A549 (cell line): ENCODE results near the gene CEP152. TPM values are rescaled to one million over a fixed set of nuclear protein-coding genes. Genes with fewer than 3 reads are reported as not detected.

Source experiments
- ATAC-seq, 2 experiments: fragments of 200-7000 bp in 1 of 2; fragments of >200 bp in 1 of 2; cut with Nextera tagmentation in 1 of 2; cut with Tn5 transposase in 1 of 2; 3 replicates each; pipeline versions ENCODE4 v1.8.0 to v1.9.1; 2018 to 2020; ENCODE audit warnings: mild to moderate bottlenecking in 1 of 2, moderate library complexity in 1 of 2
- CTCF ChIA-PET: fragments of 300-600 bp; sonication (Branson Sonifier 250); formaldehyde crosslinking; extraction: SDS; loops from one replicate; lab custom pipeline; 2021; ENCODE audit warnings: antibody characterized with exemption, inconsistent platforms; lab: Yijun Ruan, JAX
- POLR2A ChIA-PET: fragments of 350-600 bp; formaldehyde crosslinking; extraction: SDS; loops from one replicate; lab custom pipeline; 2021; ENCODE audit warnings: antibody characterized with exemption, inconsistent platforms; lab: Yijun Ruan, JAX
- DNase-seq, 2 experiments: peaks; one replicate each; pipeline versions ENCODE4 v3.0.0 to v3.0.0-alpha.2; 2011 to 2016; ENCODE audit warnings: low read depth in 1 of 2, low spot score in 1 of 2
- FAIRE-seq: peaks from 2 replicates; lab custom pipeline; 2011; peaks lifted over from hg19 to GRCh38; lab: Jason Lieb, UNC
- H3K27ac ChIP-seq, 2 experiments: fragments of >200 bp; sonication (Bioruptor Twin); formaldehyde crosslinking; 3 replicates each; pipeline ENCODE4 v1.5.1; 2016 to 2017
- H3K4me1 ChIP-seq: fragments of >200 bp; sonication (Bioruptor Twin); formaldehyde crosslinking; 3 replicates; pipeline ENCODE4 v1.6.1; 2016
- H3K4me2 ChIP-seq: fragments of >200 bp; sonication (Bioruptor Twin); formaldehyde crosslinking; 3 replicates; pipeline ENCODE4 v1.6.1; 2016
- H3K4me3 ChIP-seq: fragments of >200 bp; sonication (Bioruptor Twin); formaldehyde crosslinking; 3 replicates; pipeline ENCODE4 v1.5.1; 2016
- H3K9me3 ChIP-seq: fragments of >200 bp; sonication (Bioruptor Twin); formaldehyde crosslinking; 3 replicates; pipeline ENCODE4 v1.6.1; 2016
- ATOH8 ChIP-seq: fragments of 250-450 bp; sonication (Bioruptor Pico); IDR thresholded peaks from 2 replicates; pipeline ENCODE4 v1.5.0; 2020; ENCODE audit warnings: low read depth, mild to moderate bottlenecking, moderate library complexity
- CEBPB ChIP-seq, 2 experiments: fragments of >200 bp in 1 of 2; sonication (Bioruptor Twin) in 1 of 2; formaldehyde crosslinking in 1 of 2; IDR thresholded peaks; 2 replicates each; pipeline ENCODE4 v1.6.1; 2012 to 2016
- FOSL2 ChIP-seq, 2 experiments: fragments of 450-650 bp in 1 of 2; fragments of >200 bp in 1 of 2; sonication (Bioruptor Twin) in 1 of 2; formaldehyde crosslinking; IDR thresholded peaks; 2 replicates each; pipeline versions ENCODE4 v1.5.0 to v1.6.1; 2016 to 2020; ENCODE audit warnings: mild to moderate bottlenecking in 1 of 2, moderate library complexity in 1 of 2
- FOXS1 ChIP-seq: fragments of 250-450 bp; sonication (Bioruptor Pico); IDR thresholded peaks from 2 replicates; pipeline ENCODE4 v1.5.0; 2020; ENCODE audit warnings: mild to moderate bottlenecking, moderate library complexity
- GATA3 ChIP-seq: IDR thresholded peaks from 2 replicates; pipeline ENCODE4 v1.6.1; 2012; ENCODE audit warnings: borderline replicate concordance
- HDAC2 ChIP-seq: fragments of 200-600 bp; sonication (generic); IDR thresholded peaks from 2 replicates; pipeline ENCODE4 v1.6.1; 2016
- HOXA7 ChIP-seq: fragments of 250-450 bp; sonication (Bioruptor Pico); IDR thresholded peaks from 2 replicates; pipeline ENCODE4 v1.5.0; 2020; ENCODE audit warnings: mild to moderate bottlenecking, moderate library complexity
- HOXB13 ChIP-seq: fragments of 250-450 bp; sonication (Bioruptor Pico); IDR thresholded peaks from 2 replicates; pipeline ENCODE4 v1.5.0; 2020; ENCODE audit warnings: low read depth, mild to moderate bottlenecking, moderate library complexity
- KDM5A ChIP-seq: fragments of 200-600 bp; sonication (generic); IDR thresholded peaks from 2 replicates; pipeline ENCODE4 v1.6.1; 2016; ENCODE audit warnings: antibody characterized with exemption, mild to moderate bottlenecking
- MAX ChIP-seq: IDR thresholded peaks from 2 replicates; pipeline ENCODE4 v1.6.1; 2012
- NFE2L2 ChIP-seq: fragments of 150-350 bp; conservative IDR thresholded peaks from 2 replicates; pipeline ENCODE4 v1.6.1; 2014; ENCODE audit warnings: low read length
- NPAS2 ChIP-seq: fragments of 250-450 bp; sonication (Bioruptor Pico); IDR thresholded peaks from 2 replicates; pipeline ENCODE4 v1.8.0; 2022; ENCODE audit warnings: mild to moderate bottlenecking, moderate library complexity, borderline replicate concordance
- NR3C1 ChIP-seq: fragments of >200 bp; sonication (Bioruptor Twin); formaldehyde crosslinking; IDR thresholded peaks from 3 replicates; pipeline ENCODE4 v1.6.1; 2017
- POLR2AphosphoS2 ChIP-seq: conservative IDR thresholded peaks from 2 replicates; pipeline ENCODE4 v1.6.1; 2012; ENCODE audit warnings: low read length, improper control_type of control experiment, inconsistent platforms
- RAD21 ChIP-seq, 2 experiments: fragments of >200 bp in 1 of 2; sonication (Bioruptor Twin) in 1 of 2; formaldehyde crosslinking in 1 of 2; IDR thresholded peaks in 1 of 2; conservative IDR thresholded peaks in 1 of 2; 2 replicates in 1 of 2; 3 replicates in 1 of 2; pipeline ENCODE4 v1.6.1; 2012 to 2018; ENCODE audit warnings: inconsistent platforms in 1 of 2
- RFX5 ChIP-seq: fragments of 450-650 bp; IDR thresholded peaks from 2 replicates; pipeline ENCODE4 v1.7.1; 2014; ENCODE audit warnings: antibody characterized with exemption, mild to moderate bottlenecking, moderate library complexity
- TFCP2L1 ChIP-seq: fragments of 250-450 bp; sonication (Bioruptor Pico); IDR thresholded peaks from 2 replicates; pipeline ENCODE4 v1.5.0; 2021; ENCODE audit warnings: mild to moderate bottlenecking
- TP53 ChIP-seq: fragments of 250-450 bp; sonication (Bioruptor Pico); IDR thresholded peaks from 2 replicates; pipeline ENCODE4 v1.5.0; 2021; ENCODE audit warnings: mild to moderate bottlenecking, moderate library complexity
- ZC3H11A ChIP-seq: fragments of 450-650 bp; IDR thresholded peaks from 2 replicates; pipeline ENCODE4 v1.6.1; 2014; ENCODE audit warnings: antibody characterized with exemption, mild to moderate bottlenecking
- WGBS: methylation state at CpG from one replicate; pipeline ENCODE4 v1.1.6; 2017; ENCODE audit errors: missing lambda C conversion rate; 5-methylcytosine and 5-hydroxymethylcytosine counted together
- polyA plus RNA-seq, 4 experiments: library from polyadenylated mRNA; depleted of rRNA in 3 of 4; stranded (reverse); fragments of >200 nt; fragmentation: RNase III in 1 of 4; extraction: RNeasy Plus Mini Kit Qiagen cat#74134 plus additional on column Dnase treatment in 1 of 4; gene quantifications; 2 replicates in 3 of 4; 3 replicates in 1 of 4; pipeline ENCODE4 v1.2.3, GENCODE V29; 2011 to 2017
- TF ChIP-seq, protein P1 (sequence below): fragments of 200-600 bp; sonication (generic); IDR thresholded peaks from 2 replicates; pipeline ENCODE4 v1.6.1; 2016; ENCODE audit warnings: antibody characterized with exemption, mild to moderate bottlenecking, moderate library complexity
- TF ChIP-seq, protein P2 (sequence below): fragments of 250-450 bp; sonication (Bioruptor Pico); IDR thresholded peaks from 2 replicates; pipeline ENCODE4 v1.5.0; 2021; ENCODE audit warnings: mild to moderate bottlenecking, moderate library complexity, borderline replicate concordance
- TF ChIP-seq, protein P3 (sequence below): fragments of 450-650 bp; IDR thresholded peaks from 2 replicates; pipeline ENCODE4 v1.6.1; 2014; ENCODE audit warnings: antibody characterized with exemption

Gene CEP152
- polyA plus RNA-seq, 2 of the 4 experiments (the other 2 are of a cell fraction) = 3.9 to 4.3 TPM

DNA sequence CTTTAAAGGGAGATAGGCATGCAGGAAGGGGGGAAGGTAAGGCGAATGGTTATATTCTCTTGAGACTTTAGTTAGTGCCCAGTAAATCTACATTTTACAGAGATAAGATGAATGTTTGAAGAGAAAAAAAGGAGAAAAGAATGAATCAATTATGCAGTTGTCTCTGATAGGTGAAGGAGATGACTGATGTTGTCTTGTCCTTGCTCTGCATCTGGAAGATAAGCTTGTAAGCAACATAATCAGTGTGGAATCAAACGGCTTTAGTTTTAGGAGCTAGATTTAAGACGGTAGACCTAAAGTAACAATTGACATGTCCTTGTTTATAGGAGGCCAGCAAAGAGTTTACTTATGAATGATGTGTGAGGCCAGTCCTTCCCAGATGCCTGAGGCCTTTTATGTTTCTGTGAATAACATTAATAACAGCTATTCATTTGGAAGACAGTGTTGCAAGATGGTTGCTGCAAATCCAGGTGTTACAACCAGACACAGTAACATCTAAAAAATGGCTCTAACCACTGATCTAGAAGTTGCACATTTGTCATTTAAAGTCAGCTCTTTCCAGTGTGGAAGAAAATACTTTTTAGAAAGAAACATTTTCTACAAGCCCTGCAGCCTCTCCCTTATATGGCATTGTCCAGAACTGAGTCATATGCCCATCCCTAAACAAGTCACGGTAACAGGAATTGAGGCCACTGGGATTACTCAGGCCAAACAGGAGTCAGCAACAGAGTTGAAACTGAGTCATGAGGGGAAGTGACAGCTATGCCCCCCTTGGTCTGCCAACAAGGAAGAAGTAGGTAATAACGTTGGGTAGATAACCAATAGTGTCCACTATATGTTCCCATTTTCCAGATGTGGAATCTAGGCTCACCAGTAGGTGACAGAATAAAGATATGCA is 87.9 kb downstream of the CEP152 start:
- 28% methylated on average over 5 of the region's 5 CpGs for WGBS
- H3K9me3 ChIP-seq = no peaks in the 10 kb centered on the region
- H3K4me2 ChIP-seq = peak overlapping the region; percentile 48
- H3K27ac ChIP-seq = peak overlapping the region; percentile 24 to 44; a peak in 2 of 6 replicates
- peak; percentile 80 to 87 for ATAC-seq
- ChIA-PET CTCF (no interaction called here), POLR2A (no interaction called here)
- DNase-seq = peak; percentile 15 to 79
- no peak overlapping the region for H3K4me3 ChIP-seq
- no peak for FAIRE-seq
- TF ChIP-seq NPAS2 (CRISPR knock-in tag) (no peak), FOSL2 (IDR thresholded peaks at IDR 0.05) (no peak), FOSL2 (CRISPR knock-in tag; IDR thresholded peaks at IDR 0.05) (peak; percentile 73)
- peaks cover 18% of the 10 kb centered on the region for H3K4me1 ChIP-seq

DNA sequence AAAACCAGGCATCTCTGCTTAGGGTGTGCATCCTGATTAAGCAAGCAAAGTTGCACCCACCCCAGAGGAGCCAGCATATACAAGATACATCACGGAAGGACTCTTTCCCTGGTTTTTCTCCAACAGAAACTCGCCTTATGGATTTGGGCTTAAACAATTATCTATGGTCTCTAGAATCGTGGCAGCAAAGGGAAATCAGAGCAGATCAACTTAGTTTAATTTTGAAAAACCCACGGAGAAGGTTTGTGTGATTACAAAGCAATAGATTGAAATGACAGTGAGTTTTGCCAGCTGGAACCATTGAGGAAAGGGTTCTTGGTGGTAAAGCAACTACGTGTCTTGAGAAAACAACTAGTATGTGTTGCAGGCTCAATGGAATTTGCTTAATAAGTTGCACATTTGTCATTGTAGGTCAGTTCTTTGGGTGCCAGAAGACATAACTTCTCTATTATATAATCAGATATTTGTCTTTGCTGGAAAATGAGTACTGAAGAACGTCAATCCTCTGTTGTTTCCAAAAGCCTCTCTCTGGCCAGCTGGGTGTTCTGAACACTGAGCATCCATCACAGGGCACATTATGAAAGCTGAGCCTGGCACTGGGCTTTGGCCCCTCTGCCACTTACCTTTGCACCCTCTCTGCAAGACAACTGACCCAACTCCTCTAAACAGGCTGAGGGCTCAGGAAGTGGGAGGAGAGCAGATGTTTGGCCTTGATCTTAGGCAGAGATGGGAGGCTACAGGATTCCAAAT is 89.6 kb downstream of the CEP152 start:
- H3K27ac ChIP-seq = no peak overlapping the region
- no peak for DNase-seq
- no peak for FAIRE-seq
- H3K4me2 ChIP-seq = no peak overlapping the region
- POLR2A ChIA-PET = no interaction called here
- TF ChIP-seq TFCP2L1 = no peak
- TF ChIP-seq GATA3 = no peak
- no peak for TF ChIP-seq NFE2L2
- TF ChIP-seq ATOH8 (CRISPR knock-in tag) = no peak
- TF ChIP-seq, all 56 proteins: peak for 0
- H3K4me1 ChIP-seq = peaks cover 18% of the 10 kb centered on the region
- WGBS = 84% methylated on average over 6 of the region's 6 CpGs
- peaks cover 4% of the 10 kb centered on the region; the same call in 2 of the 3 replicates for H3K9me3 ChIP-seq
- CTCF ChIA-PET = interaction anchor here (1.7 kb wide), 1 partner anchor 362 kb away, joined by 5 read pairs; no protein-coding TSS in a partner anchor
- no peak for ATAC-seq
- H3K4me3 ChIP-seq = no peak overlapping the region

DNA sequence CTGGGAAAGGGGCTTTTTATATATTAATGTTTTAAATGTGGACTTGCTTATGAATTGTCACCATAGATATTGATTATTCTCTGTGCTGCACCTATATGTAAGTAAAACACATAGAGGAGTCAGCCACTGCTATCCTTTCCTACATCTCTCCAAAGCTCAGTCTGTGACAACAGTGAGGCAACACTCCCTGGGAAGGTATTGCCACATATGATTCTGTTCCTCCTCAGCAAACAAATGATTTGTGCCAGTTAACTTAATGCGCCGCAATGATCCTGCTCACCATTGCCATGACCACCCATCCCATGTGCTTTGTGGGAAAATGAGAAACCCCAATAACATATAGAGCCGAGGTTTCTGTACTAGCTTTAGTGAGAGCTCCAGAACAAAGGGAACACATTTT is 90.2 kb downstream of the CEP152 start:
- H3K4me2 ChIP-seq = no peak overlapping the region
- no peak overlapping the region for H3K4me3 ChIP-seq
- CTCF ChIA-PET = interaction anchor here (1.7 kb wide), 1 partner anchor 362 kb away, joined by 5 read pairs; no protein-coding TSS in a partner anchor
- 92% methylated on average over 3 of the region's 3 CpGs for WGBS
- TF ChIP-seq KDM5A = no peak
- TF ChIP-seq, protein P1, sequence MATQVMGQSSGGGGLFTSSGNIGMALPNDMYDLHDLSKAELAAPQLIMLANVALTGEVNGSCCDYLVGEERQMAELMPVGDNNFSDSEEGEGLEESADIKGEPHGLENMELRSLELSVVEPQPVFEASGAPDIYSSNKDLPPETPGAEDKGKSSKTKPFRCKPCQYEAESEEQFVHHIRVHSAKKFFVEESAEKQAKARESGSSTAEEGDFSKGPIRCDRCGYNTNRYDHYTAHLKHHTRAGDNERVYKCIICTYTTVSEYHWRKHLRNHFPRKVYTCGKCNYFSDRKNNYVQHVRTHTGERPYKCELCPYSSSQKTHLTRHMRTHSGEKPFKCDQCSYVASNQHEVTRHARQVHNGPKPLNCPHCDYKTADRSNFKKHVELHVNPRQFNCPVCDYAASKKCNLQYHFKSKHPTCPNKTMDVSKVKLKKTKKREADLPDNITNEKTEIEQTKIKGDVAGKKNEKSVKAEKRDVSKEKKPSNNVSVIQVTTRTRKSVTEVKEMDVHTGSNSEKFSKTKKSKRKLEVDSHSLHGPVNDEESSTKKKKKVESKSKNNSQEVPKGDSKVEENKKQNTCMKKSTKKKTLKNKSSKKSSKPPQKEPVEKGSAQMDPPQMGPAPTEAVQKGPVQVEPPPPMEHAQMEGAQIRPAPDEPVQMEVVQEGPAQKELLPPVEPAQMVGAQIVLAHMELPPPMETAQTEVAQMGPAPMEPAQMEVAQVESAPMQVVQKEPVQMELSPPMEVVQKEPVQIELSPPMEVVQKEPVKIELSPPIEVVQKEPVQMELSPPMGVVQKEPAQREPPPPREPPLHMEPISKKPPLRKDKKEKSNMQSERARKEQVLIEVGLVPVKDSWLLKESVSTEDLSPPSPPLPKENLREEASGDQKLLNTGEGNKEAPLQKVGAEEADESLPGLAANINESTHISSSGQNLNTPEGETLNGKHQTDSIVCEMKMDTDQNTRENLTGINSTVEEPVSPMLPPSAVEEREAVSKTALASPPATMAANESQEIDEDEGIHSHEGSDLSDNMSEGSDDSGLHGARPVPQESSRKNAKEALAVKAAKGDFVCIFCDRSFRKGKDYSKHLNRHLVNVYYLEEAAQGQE = no peak
- no peak for TF ChIP-seq TP53
- TF ChIP-seq, protein P2, sequence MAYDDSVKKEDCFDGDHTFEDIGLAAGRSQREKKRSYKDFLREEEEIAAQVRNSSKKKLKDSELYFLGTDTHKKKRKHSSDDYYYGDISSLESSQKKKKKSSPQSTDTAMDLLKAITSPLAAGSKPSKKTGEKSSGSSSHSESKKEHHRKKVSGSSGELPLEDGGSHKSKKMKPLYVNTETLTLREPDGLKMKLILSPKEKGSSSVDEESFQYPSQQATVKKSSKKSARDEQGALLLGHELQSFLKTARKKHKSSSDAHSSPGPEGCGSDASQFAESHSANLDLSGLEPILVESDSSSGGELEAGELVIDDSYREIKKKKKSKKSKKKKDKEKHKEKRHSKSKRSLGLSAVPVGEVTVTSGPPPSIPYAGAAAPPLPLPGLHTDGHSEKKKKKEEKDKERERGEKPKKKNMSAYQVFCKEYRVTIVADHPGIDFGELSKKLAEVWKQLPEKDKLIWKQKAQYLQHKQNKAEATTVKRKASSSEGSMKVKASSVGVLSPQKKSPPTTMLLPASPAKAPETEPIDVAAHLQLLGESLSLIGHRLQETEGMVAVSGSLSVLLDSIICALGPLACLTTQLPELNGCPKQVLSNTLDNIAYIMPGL (CRISPR knock-in tag) = no peak
- TF ChIP-seq, protein P3, sequence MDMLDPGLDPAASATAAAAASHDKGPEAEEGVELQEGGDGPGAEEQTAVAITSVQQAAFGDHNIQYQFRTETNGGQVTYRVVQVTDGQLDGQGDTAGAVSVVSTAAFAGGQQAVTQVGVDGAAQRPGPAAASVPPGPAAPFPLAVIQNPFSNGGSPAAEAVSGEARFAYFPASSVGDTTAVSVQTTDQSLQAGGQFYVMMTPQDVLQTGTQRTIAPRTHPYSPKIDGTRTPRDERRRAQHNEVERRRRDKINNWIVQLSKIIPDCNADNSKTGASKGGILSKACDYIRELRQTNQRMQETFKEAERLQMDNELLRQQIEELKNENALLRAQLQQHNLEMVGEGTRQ = no peak
- TF ChIP-seq HOXA7 (CRISPR knock-in tag) = no peak
- TF ChIP-seq HOXB13 (CRISPR knock-in tag) = no peak
- no peak for TF ChIP-seq MAX
- no peak for TF ChIP-seq TFCP2L1
- no peak for TF ChIP-seq ZC3H11A
- TF ChIP-seq FOXS1 (CRISPR knock-in tag) = no peak
- no peak for TF ChIP-seq CEBPB (IDR thresholded peaks at IDR 0.05)
- TF ChIP-seq HDAC2 = no peak
- no peak for TF ChIP-seq NPAS2 (CRISPR knock-in tag)
- TF ChIP-seq RFX5 = no peak
- no peak for TF ChIP-seq NR3C1
- TF ChIP-seq RAD21 (conservative IDR thresholded peaks at IDR 0.05 in 1 of 2, IDR thresholded peaks at IDR 0.05 in 1 of 2) = no peak
- TF ChIP-seq POLR2AphosphoS2 = no peak
- TF ChIP-seq, all 56 proteins: peak for 0
- ATAC-seq = no peak
- Histone ChIP-seq H3K27ac (no peak overlapping the region), H3K9me3 (peaks cover 10% of the 10 kb centered on the region; the same call in 2 of the 3 replicates), H3K4me1 (peaks cover 18% of the 10 kb centered on the region)
- no peak for FAIRE-seq
- DNase-seq = no peak
- POLR2A ChIA-PET = no interaction called here
